IMR-90 (cell line): Measurements from ENCODE around the gene EGLN1. TPM values are rescaled to one million over a fixed set of nuclear protein-coding genes. Genes with fewer than 3 reads are reported as not detected.

Source experiments
- ATAC-seq: fragments of 200-7000 bp; cut with Tn5 transposase; 2 replicates; pipeline ENCODE4 v1.9.1; 2020; ENCODE audit warnings: low read depth, mild to moderate bottlenecking, moderate library complexity
- BruUV-seq: library from RNA; stranded (reverse); fragments of 400-500 nt; replicated peaks from 2 replicates; lab custom pipeline; 2021; lab: Mats Ljungman, UMichigan
- CTCF ChIA-PET: fragments of 300-600 bp; formaldehyde crosslinking; extraction: SDS; loops from one replicate; lab custom pipeline; 2021; ENCODE audit warnings: antibody characterized with exemption; lab: Yijun Ruan, JAX
- POLR2A ChIA-PET: fragments of 300-600 bp; sonication (Branson Sonifier 250); formaldehyde crosslinking; loops from one replicate; lab custom pipeline; 2022; ENCODE audit warnings: antibody characterized with exemption; ENCODE audit not compliant: unreplicated experiment; lab: Charles Lee
- DNase-seq: peaks from one replicate; pipeline ENCODE4 v3.0.0; 2013
- H2AFZ ChIP-seq: replicated peaks from 2 replicates; pipeline ENCODE3; 2013; ENCODE audit warnings: low read length, mild to moderate bottlenecking; ENCODE audit not compliant: poor library complexity
- H2AK5ac ChIP-seq: 2 replicates; pipeline ENCODE4 v1.6.1; 2013; ENCODE audit warnings: low read depth, low read length, inconsistent platforms
- H2AK9ac ChIP-seq: replicated peaks from 2 replicates; pipeline ENCODE3; 2013; ENCODE audit warnings: mild to moderate bottlenecking, low read depth, low read length, moderate library complexity; ENCODE audit not compliant: poor library complexity
- H2BK120ac ChIP-seq: 2 replicates; pipeline ENCODE4 v1.6.1; 2013; ENCODE audit warnings: low read depth, low read length, inconsistent platforms
- H2BK15ac ChIP-seq: 3 replicates; pipeline ENCODE4 v1.6.1; 2013; ENCODE audit warnings: low read depth, low read length, inconsistent platforms
- H2BK20ac ChIP-seq: 2 replicates; pipeline ENCODE4 v1.6.1; 2013; ENCODE audit warnings: low read depth, mild to moderate bottlenecking, inconsistent platforms, low read length, moderate library complexity
- H2BK5ac ChIP-seq: 2 replicates; pipeline ENCODE4 v1.6.1; 2013; ENCODE audit warnings: mild to moderate bottlenecking, low read depth, low read length, inconsistent platforms; ENCODE audit not compliant: poor library complexity, severe bottlenecking
- H3K14ac ChIP-seq: replicated peaks from 2 replicates; pipeline ENCODE4 v1.6.1; 2013; ENCODE audit warnings: low read depth, low read length, inconsistent platforms
- H3K18ac ChIP-seq: 2 replicates; pipeline ENCODE4 v1.6.1; 2013; ENCODE audit warnings: low read depth, low read length, control low read depth
- H3K23ac ChIP-seq: 2 replicates; pipeline ENCODE4 v1.6.1; 2013; ENCODE audit warnings: low read depth, low read length, inconsistent platforms
- H3K27ac ChIP-seq: 2 replicates; pipeline ENCODE4 v1.5.1; 2013; ENCODE audit warnings: mild to moderate bottlenecking, control low read depth, low read length; ENCODE audit not compliant: insufficient read depth
- H3K27me3 ChIP-seq: 2 replicates; pipeline ENCODE4 v1.6.1; 2013; ENCODE audit warnings: low read length; ENCODE audit not compliant: control insufficient read depth, insufficient read depth
- H3K36me3 ChIP-seq: 2 replicates; pipeline ENCODE4 v1.6.1; 2013; ENCODE audit warnings: low read length, mixed read lengths; ENCODE audit not compliant: control insufficient read depth, insufficient read depth
- H3K4ac ChIP-seq: 2 replicates; pipeline ENCODE4 v1.6.1; 2013; ENCODE audit warnings: low read depth, low read length, inconsistent platforms
- H3K4me1 ChIP-seq: 2 replicates; pipeline ENCODE4 v1.6.1; 2013; ENCODE audit warnings: low read length, mixed read lengths; ENCODE audit not compliant: control insufficient read depth, insufficient read depth
- H3K4me2 ChIP-seq: 2 replicates; pipeline ENCODE4 v1.6.1; 2013; ENCODE audit warnings: low read depth, mild to moderate bottlenecking, control low read depth, low read length, moderate library complexity
- H3K4me3 ChIP-seq: 2 replicates; pipeline ENCODE4 v1.5.1; 2013; ENCODE audit warnings: low read depth, mild to moderate bottlenecking, control low read depth, low read length, moderate library complexity; ENCODE audit not compliant: insufficient read depth
- H3K56ac ChIP-seq: 2 replicates; pipeline ENCODE4 v1.6.1; 2013; ENCODE audit warnings: low read length, inconsistent platforms; ENCODE audit not compliant: insufficient read depth; ENCODE audit errors: extremely low read depth
- H3K79me1 ChIP-seq, 2 experiments: 2 replicates each; pipeline ENCODE4 v1.6.1; 2013; ENCODE audit warnings: low read length in 2 of 2, inconsistent platforms in 1 of 2, low read depth in 1 of 2
- H3K9ac ChIP-seq: 2 replicates; pipeline ENCODE4 v1.6.1; 2013; ENCODE audit warnings: low read depth, low read length, control low read depth
- H3K9me1 ChIP-seq: 2 replicates; pipeline ENCODE4 v1.6.1; 2013; ENCODE audit warnings: low read length, inconsistent platforms; ENCODE audit not compliant: insufficient read depth
- H3K9me3 ChIP-seq: 2 replicates; pipeline ENCODE4 v1.6.1; 2013; ENCODE audit warnings: low read length; ENCODE audit not compliant: control insufficient read depth, insufficient read depth
- H4K20me1 ChIP-seq: 2 replicates; pipeline ENCODE4 v1.6.1; 2013; ENCODE audit warnings: low read length, inconsistent platforms; ENCODE audit not compliant: insufficient read depth
- H4K5ac ChIP-seq: 2 replicates; pipeline ENCODE4 v1.6.1; 2013; ENCODE audit warnings: mild to moderate bottlenecking, low read depth, low read length, control low read depth
- H4K8ac ChIP-seq, 2 experiments: 2 replicates each; pipeline ENCODE4 v1.6.1; 2013; ENCODE audit warnings: low read depth in 2 of 2, low read length in 2 of 2, control low read depth in 1 of 2, inconsistent platforms in 1 of 2
- H4K91ac ChIP-seq: 2 replicates; pipeline ENCODE4 v1.6.1; 2013; ENCODE audit warnings: low read depth, low read length, inconsistent platforms; ENCODE audit not compliant: insufficient read depth
- BHLHE40 ChIP-seq: fragments of 150-350 bp; IDR thresholded peaks from 2 replicates; pipeline ENCODE4 v1.6.1; 2016; ENCODE audit warnings: mild to moderate bottlenecking, low read depth, low read length
- CHD1 ChIP-seq: IDR thresholded peaks from 2 replicates; pipeline ENCODE4 v1.6.1; 2012; ENCODE audit warnings: low read depth, low read length, improper control_type of control experiment
- MAZ ChIP-seq: IDR thresholded peaks from 2 replicates; pipeline ENCODE4 v1.6.1; 2012; ENCODE audit warnings: low read depth, mild to moderate bottlenecking, low read length, improper control_type of control experiment, moderate library complexity, borderline replicate concordance
- MXI1 ChIP-seq: IDR thresholded peaks from 2 replicates; pipeline ENCODE4 v1.6.1; 2012; ENCODE audit warnings: low read depth, mild to moderate bottlenecking, low read length, moderate library complexity, borderline replicate concordance
- POLR2A ChIP-seq: IDR thresholded peaks from 2 replicates; pipeline ENCODE4 v1.6.1; 2012; ENCODE audit warnings: mild to moderate bottlenecking, low read depth, low read length
- RAD21 ChIP-seq: IDR thresholded peaks from 2 replicates; pipeline ENCODE4 v1.6.1; 2012; ENCODE audit warnings: low read length, improper control_type of control experiment
- RFX5 ChIP-seq: IDR thresholded peaks from 2 replicates; pipeline ENCODE4 v1.8.0; 2012; ENCODE audit warnings: low read depth, mild to moderate bottlenecking, low read length, moderate library complexity
- SMC3 ChIP-seq: fragments of 150-350 bp; IDR thresholded peaks from 2 replicates; pipeline ENCODE4 v1.6.1; 2016; ENCODE audit warnings: low read depth, mild to moderate bottlenecking, antibody characterized with exemption, low read length, moderate library complexity
- WGBS, 2 experiments: methylation state at CpG; one replicate each; pipeline versions ENCODE4 v1.1.5 to v1.1.7; 2013; ENCODE audit warnings: missing lambda C conversion rate in 2 of 2; ENCODE audit not compliant: insufficient read length in 1 of 2; ENCODE audit errors: extremely low coverage in 2 of 2; 5-methylcytosine and 5-hydroxymethylcytosine counted together
- dilution Hi-C: fragments of 300-500 bp; cut with HindIII; formaldehyde crosslinking; loops from one replicate; pipeline ENCODE4 v1.14.3; 2018; ENCODE audit warnings: low sequenced_read_pairs; ENCODE audit not compliant: unreplicated experiment
- in situ Hi-C: fragments of 300-500 bp; cut with MboI; formaldehyde crosslinking; loops from 3 replicates; pipeline ENCODE4 v1.14.3; 2019; ENCODE audit warnings: low sequenced_read_pairs, inconsistent platforms, mixed read lengths
- intact Hi-C: fragments of 100-400 bp; cut with micrococcal nuclease; formaldehyde crosslinking; loops from 2 replicates; pipeline ENCODE4 v1.10.0; 2022
- polyA plus RNA-seq, 3 experiments: library from polyadenylated mRNA; depleted of rRNA; stranded (reverse); fragments of >200 nt; gene quantifications; 2 replicates each; pipeline ENCODE4 v1.2.3, GENCODE V29; 2012; ENCODE audit warnings: low replicate concordance in 1 of 3
- total RNA-seq: library from RNA; depleted of rRNA; stranded (reverse); fragments of >200 nt; gene quantifications from 2 replicates; pipeline ENCODE4 v1.2.3, GENCODE V29; 2012
- TF ChIP-seq, protein P1 (sequence below): fragments of 150-350 bp; IDR thresholded peaks from 2 replicates; pipeline ENCODE4 v1.6.1; 2016; ENCODE audit warnings: low read depth, mild to moderate bottlenecking, low read length, moderate library complexity, borderline replicate concordance

Gene EGLN1
- total and polyA plus RNA-seq, 2 of the 4 experiments (the other 2 are of a cell fraction), result 25.7 to 26.9 TPM

DNA sequence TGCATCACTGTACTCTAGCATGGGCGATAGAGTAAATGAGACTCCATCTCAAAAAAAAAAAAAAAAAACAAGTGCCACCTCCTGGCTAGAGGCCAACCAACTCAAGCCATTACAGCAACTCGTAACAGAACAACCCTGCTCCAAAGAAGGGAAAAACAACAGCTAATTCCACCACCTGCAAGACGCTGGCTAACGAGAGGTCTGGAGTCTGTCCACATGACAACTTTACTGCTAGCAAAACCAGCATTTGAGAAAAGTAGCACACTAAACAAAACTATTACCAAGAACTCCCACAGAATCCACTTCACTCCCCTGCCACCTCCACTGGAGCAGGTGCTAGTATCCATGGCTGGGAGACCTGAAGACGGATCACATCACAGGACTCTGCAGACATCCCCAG lies 24.1 kb upstream of the EGLN1 start:
- POLR2A ChIA-PET, result no interaction called here
- H3K4me3 ChIP-seq, result no peak overlapping the region
- in situ Hi-C loops (no loop called here), dilution Hi-C loops (no loop called here), intact Hi-C loops (no loop called here)
- H3K9me1 ChIP-seq, result no peaks in the 10 kb centered on the region
- H4K91ac ChIP-seq, result no peak overlapping the region
- H4K5ac ChIP-seq, result no peak overlapping the region
- no peak overlapping the region for H3K9ac ChIP-seq
- H3K27ac ChIP-seq, result no peak overlapping the region
- no peak overlapping the region for H3K14ac ChIP-seq
- no peak overlapping the region for H3K18ac ChIP-seq
- ATAC-seq (no peak), DNase-seq (no peak)
- no peaks in the 10 kb centered on the region for H3K4me1 ChIP-seq
- no peaks in the 10 kb centered on the region for H3K36me3 ChIP-seq
- no TSS peak for BruUV-seq
- no peak overlapping the region for H2BK5ac ChIP-seq
- H3K9me3 ChIP-seq, result no peaks in the 10 kb centered on the region
- no peak overlapping the region for H2BK120ac ChIP-seq
- no peak overlapping the region for H3K56ac ChIP-seq
- no peak overlapping the region for H4K8ac ChIP-seq
- no peak overlapping the region for H2BK15ac ChIP-seq
- H2AK9ac ChIP-seq, result no peak overlapping the region
- no CpG with 5 or more reads among the region's 5 CpGs for WGBS, 2 experiments
- no peak overlapping the region for H2AFZ ChIP-seq
- H2BK20ac ChIP-seq, result no peak overlapping the region
- no peak overlapping the region for H3K23ac ChIP-seq
- no peaks in the 10 kb centered on the region for H3K27me3 ChIP-seq
- no peaks in the 10 kb centered on the region for H3K79me1 ChIP-seq
- H2AK5ac ChIP-seq, result no peak overlapping the region
- CTCF ChIA-PET, result no interaction called here
- no peak overlapping the region for H3K4ac ChIP-seq
- H4K20me1 ChIP-seq, result no peaks in the 10 kb centered on the region
- no peak for TF ChIP-seq RFX5
- TF ChIP-seq MXI1, result no peak
- TF ChIP-seq BHLHE40, result no peak
- TF ChIP-seq, protein P1, sequence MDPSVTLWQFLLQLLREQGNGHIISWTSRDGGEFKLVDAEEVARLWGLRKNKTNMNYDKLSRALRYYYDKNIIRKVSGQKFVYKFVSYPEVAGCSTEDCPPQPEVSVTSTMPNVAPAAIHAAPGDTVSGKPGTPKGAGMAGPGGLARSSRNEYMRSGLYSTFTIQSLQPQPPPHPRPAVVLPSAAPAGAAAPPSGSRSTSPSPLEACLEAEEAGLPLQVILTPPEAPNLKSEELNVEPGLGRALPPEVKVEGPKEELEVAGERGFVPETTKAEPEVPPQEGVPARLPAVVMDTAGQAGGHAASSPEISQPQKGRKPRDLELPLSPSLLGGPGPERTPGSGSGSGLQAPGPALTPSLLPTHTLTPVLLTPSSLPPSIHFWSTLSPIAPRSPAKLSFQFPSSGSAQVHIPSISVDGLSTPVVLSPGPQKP, result no peak
- TF ChIP-seq POLR2A, result no peak
- TF ChIP-seq CHD1, result no peak
- TF ChIP-seq MAZ, result no peak
- no peak for TF ChIP-seq SMC3
- no peak for TF ChIP-seq RAD21
- no peak overlapping the region for H3K4me2 ChIP-seq
